Kidney capillary endothelial cell (primary cell): ENCODE measurements around the gene LGALS16.
"Not testable (repeated sequence)": the region's sequence is repeated elsewhere in the genome, so short reads cannot be mapped to it uniquely, and the experiment has no call there.

Experiments
- DNase-seq: peaks from one replicate; pipeline ENCODE4 v3.0.0-alpha.2; 2018; ENCODE audit warnings: low spot score

Gene LGALS16

GRCh38 chr19:39655613-39656012, at the start of gene LGALS16:
TSS of gene LGALS16 (plus strand) at chr19:39655913. CDS start at chr19:39655962, 49 bp downstream.
- no peak for DNase-seq

DNA sequence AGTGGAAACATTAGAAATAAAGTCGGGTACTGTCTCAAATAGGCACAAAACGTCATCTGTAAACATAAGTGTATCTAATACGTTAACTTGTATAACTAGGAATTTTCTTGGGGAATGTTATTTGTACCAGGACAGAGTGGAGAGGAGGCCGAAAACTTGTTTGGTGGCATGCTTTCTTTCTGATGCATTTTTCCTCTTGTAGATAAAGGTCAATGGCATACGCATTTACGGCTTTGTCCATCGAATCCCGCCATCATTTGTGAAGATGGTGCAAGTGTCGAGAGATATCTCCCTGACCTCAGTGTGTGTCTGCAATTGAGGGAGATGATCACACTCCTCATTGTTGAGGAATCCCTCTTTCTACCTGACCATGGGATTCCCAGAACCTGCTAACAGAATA, 48.7 kb upstream of the LGALS16 start:
- DNase-seq: no peak

- DNase-seq: no peak
These were observed 48.2 kb upstream of the LGALS16 start for GRCh38 chr19:39607561-39607960.

DNA sequence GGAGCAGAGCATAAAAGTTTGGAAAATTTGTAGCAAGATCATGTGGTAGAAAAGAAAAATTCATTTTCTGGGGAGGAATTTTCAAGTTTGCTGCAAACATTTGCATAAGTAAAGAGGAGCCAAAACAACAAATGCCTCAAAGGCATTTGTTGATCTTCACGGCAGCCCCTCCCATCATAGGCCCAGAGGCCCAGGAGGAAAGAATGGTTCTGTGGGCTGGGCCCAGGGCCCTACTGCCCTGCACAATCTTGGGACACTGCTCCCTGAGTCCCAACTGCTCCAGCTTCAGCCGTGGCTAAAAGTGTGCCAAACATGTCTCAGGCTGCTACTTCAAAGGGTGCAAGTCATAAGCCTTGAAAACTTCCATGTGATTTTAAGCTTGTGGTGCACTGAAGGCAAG, 42.1 kb upstream of the LGALS16 start:
- no peak for DNase-seq

GRCh38 chr19:39617745-39618144, 38.0 kb upstream of the LGALS16 start:
- DNase-seq: no peak

DNA sequence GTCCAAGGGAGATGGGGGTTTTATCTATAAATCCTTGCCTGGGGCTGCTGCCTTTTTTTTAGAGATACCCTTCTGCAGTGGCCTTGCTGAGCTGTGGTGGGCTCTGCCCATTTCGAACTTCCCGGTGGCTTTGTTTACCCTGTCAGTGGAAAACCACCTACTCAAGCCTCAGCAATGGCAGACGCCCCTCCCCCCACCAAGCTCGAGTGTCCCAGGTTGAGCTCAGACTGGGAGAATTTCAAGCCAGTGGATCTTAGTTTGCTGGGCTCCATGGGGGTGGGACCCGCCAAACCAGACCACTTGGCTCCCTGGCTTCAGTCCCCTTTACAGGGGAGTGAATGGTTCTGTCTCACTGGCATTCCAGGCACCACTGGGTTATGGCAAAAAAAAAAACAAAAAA, 31.8 kb upstream of the LGALS16 start:
- no peak for DNase-seq

GRCh38 chr19:39627631-39628030, 28.1 kb upstream of the LGALS16 start:
- DNase-seq: peak; percentile 6

GRCh38 chr19:39631178-39631577, 24.5 kb upstream of the LGALS16 start:
- no peak for DNase-seq

- DNase-seq: no peak
These were observed 24.1 kb upstream of the LGALS16 start for GRCh38 chr19:39631626-39632025.

DNA sequence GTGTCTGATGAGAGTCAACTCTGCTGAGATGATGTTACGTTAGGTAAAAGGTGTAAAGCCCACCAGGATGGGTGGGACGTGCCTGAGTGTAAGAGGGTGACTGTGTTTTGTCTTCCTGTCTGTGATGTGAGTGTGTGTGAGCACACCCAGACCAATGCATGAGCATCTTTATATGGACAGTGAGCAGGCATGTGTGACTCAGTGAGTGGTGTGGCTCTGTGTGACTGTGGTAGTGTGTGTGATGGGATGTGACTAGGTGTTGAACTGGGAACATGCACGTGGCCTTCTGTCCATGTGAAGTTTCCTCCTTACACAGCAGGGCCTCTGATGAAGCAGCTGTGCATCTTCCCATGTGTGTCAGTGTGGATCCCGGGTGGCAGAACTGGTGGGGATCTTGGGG, 17.8 kb upstream of the LGALS16 start:
- no peak for DNase-seq

GRCh38 chr19:39641773-39642172, 13.9 kb upstream of the LGALS16 start:
- DNase-seq: no peak

DNA sequence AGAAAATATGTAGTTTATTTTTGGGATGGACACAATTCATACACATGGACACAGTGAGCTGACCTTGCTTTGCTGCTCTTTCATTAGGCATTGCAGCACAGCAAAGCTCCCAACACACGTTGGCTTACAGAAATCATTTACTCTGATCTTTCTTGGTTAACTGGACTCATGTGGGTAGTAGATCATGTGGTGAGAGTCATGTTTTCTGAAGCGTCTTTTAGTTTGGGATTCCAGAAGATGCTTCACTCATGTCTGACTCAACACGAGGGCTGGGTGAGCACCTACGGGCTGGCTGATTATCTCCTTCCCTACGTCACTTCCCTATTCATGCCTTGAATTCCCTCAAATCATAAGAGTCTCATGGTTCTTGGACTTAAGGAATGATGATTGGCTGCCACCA, 12.1 kb upstream of the LGALS16 start:
- DNase-seq: no peak

DNA sequence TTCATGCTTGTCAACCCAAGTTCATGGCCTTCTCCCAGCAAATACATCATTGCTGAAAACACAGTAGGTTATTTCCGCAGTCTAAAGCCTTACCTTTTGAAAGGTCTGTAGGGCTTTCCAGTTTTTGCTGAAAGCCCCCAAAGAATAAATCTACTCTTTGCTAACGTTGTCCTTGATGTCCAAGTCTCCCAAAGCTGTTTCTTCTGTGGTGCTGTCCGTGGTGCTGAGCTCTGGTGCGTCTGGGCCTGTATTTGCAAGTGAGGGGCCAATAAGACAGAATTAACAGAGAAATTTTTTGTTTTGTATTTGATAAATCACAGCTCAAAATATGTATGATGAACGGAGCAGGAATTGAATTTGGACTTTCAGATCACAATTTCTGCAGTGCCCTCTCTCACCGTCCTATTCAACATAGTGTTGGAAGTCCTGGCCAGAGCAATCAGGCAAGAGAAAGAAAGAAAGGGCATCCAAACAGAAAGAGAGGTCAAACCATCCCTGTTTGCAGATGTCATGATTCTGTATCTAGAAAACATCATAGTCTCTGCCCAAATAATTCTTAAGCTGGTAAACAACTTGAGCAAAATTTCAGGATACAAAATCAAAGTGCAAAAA, 9.8 kb upstream of the LGALS16 start:
- DNase-seq: peak; percentile 9

DNA sequence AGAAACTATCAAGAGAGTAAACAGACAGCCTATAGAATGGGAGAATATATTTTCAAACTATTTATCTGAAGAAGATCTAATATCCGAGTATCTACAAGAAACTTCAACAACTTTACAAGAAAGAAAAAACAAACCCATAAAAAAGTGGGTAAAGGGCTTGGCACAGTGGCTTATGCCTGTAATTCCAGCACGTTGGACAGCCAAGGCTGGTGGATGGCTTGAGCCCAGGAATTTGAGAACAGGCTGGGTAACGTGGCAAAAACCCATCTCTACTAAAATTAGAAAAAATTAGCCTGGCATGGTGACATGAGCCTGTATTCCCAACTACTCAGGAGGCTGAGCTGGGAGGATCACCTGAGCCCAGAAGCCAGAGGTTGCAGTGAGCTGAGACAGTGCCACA, 7.8 kb upstream of the LGALS16 start:
- no peak for DNase-seq

GRCh38 chr19:39659791-39660190, 4.1 kb downstream of the LGALS16 start:
- DNase-seq: no peak

GRCh38 chr19:39660661-39661060, 4.9 kb downstream of the LGALS16 start:
- no peak for DNase-seq

DNA sequence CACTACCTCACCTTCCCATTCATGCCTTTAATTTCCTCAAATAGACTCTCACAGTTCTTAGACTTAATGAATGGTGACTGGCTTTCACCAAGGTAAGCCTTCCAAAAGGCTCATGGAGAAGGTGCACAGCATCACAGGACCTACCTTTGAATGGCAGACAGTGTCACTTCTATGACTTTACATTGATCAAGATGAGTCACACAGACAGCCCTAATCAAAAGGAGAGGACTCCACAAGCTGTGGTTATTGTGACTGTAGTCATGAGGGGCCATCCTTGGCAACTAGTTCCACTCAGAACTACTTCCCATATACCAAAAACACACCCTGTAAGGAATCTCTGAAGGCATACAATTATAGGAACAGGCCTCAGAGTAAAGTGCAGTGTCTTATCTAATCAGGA, 5.9 kb downstream of the LGALS16 start:
- DNase-seq: no peak

DNA sequence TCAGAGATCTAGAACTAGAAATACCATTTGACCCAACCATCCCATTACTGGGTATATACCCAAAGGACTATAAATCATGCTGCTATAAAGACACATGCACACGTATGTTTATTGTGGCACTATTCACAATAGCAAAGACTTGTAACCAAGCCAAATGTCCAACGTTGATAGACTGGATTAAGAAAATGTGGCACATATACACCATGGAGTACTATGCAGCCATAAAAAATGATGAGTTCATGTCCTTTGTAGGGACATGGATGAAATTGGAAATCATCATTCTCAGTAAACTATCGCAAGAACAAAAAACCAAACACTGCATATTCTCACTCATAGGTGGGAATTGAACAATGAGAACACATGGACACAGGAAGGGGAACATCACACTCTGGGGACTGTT, 14.1 kb downstream of the LGALS16 start:
- not testable (repeated sequence) for DNase-seq

GRCh38 chr19:39670998-39671397, 15.3 kb downstream of the LGALS16 start:
- DNase-seq: no peak

DNA sequence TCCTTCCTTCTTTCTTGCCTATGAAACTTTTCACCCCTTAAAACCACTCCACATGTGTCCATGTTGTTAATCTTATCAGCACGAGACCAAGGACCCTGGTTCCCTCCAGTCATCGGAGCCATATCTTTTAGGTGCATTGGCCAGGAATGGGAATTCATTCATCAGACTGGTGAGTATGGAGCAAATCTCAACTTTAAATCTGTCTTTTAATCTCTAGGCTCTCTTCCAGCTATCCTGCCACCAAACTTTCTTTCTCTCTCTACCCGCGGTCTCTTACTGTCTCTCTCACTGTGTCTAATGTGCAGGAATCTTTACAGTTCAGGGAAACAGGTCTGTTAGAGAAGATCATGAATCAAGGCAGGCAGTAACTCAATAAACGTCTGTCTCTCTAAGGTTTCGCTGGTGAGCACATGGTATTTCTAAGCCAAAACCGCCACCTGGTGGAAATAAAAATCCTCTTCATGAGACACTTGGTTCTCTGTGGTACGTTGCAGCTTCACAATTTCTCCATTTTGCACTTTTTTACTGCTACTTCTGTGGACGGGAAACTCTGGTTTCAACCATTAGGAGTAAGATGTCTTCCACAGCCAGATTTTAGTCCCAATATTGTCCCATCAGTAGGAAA, 16.1 kb downstream of the LGALS16 start:
- DNase-seq: peak; percentile 66

DNA sequence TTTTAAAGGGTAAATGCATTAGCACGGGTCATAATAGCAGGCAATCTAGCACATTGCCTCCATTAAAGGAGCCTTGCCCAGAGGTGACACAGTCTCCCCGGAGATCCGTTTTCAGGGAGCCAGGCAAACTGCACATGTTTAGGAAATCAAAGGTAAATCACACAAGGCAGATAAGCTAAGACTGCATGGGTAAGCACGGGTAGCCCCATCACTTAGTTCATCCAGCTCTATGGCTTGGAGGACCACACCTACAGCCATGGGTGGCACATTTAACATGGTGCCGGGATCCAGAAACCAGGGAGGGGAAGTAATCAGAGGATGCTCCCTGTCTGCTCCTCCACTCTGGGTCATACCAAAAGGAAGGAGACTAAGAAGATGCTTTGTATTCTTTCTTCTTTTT, 16.8 kb downstream of the LGALS16 start:
- no peak for DNase-seq

DNA sequence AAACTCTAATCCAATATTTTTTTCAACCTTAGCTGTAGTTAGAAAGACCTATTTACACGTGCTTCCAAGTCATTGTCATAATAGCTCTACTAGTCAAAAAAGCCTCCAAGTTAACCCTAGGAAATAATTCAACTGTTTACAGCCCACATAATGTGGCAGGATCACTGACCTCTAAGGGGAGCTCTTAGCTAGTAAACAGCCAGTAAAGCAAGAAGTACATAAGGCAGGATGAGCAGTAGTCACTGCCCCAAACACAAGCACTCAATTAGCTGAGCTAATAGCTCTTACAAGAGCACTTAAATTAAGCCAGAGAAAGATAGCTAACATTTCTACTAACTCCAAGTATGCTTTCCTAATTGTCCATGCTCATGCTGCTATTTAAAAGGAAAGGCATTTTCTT, 18.1 kb downstream of the LGALS16 start:
- not testable (repeated sequence) for DNase-seq

DNA sequence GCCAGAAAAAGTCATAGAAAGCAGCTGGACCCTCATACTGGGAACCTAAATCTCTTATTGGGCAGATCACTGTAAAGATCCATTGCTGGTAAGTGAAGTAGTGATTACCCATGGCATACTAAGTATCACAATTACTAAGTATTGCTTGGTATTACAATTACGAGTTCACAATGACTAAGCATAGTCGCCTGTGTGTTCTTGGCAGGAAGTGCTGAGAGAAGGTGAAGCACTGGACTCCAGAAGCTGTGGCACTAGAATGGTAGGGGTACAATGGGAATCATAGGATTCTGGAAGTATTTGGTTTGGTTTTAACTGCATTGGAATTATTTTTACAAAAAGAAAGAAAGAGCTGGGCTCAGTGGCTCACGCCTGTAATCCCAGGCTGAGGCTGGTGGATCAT, 20.3 kb downstream of the LGALS16 start:
- no peak for DNase-seq
